Stimulated activated naive CD8-positive, alpha-beta T cell treated with anti-CD3 and anti-CD28 coated beads, Interleukin-15, Interleukin-2, amounts not matched to agents 100 ng/mL and 50 ng/mL, for 24 hours (primary cell): ENCODE results near the gene MLC1.

Source experiments
- H3K27ac Mint-ChIP-seq: one replicate; pipeline ENCODE4 v1.8.0; 2021; ENCODE audit warnings: mild to moderate bottlenecking, mixed read lengths
- H3K27me3 Mint-ChIP-seq: one replicate; pipeline ENCODE4 v1.8.0; 2021; ENCODE audit warnings: mixed read lengths
- H3K36me3 Mint-ChIP-seq: one replicate; pipeline ENCODE4 v1.8.0; 2021; ENCODE audit warnings: low read depth, mixed read lengths
- H3K4me1 Mint-ChIP-seq: one replicate; pipeline ENCODE4 v1.8.0; 2021; ENCODE audit warnings: low read depth, mixed read lengths
- H3K4me3 Mint-ChIP-seq: one replicate; pipeline ENCODE4 v1.8.0; 2021; ENCODE audit warnings: mild to moderate bottlenecking, mixed read lengths
- H3K9me3 Mint-ChIP-seq: one replicate; pipeline ENCODE4 v1.8.0; 2021; ENCODE audit warnings: mixed read lengths

MLC1 gene

GRCh38 chr22:50074056-50074455 lies 11.2 kb downstream of the MLC1 start:
- Mint-ChIP-seq H3K4me1 (no peaks in the 10 kb centered on the region), H3K9me3 (no peaks in the 10 kb centered on the region), H3K27ac (no peak overlapping the region), H3K4me3 (no peak overlapping the region), H3K27me3 (no peaks in the 10 kb centered on the region), H3K36me3 (no peaks in the 10 kb centered on the region)

- no peak overlapping the region for H3K27ac Mint-ChIP-seq
- H3K36me3 Mint-ChIP-seq = no peaks in the 10 kb centered on the region
- H3K27me3 Mint-ChIP-seq = no peaks in the 10 kb centered on the region
- H3K9me3 Mint-ChIP-seq = no peaks in the 10 kb centered on the region
- H3K4me3 Mint-ChIP-seq = no peak overlapping the region
- no peaks in the 10 kb centered on the region for H3K4me1 Mint-ChIP-seq
Observed at GRCh38 chr22:50072714-50073538, 12.3 kb downstream of the MLC1 start.

GRCh38 chr22:50072167-50072555 lies 13.1 kb downstream of the MLC1 start:
- Mint-ChIP-seq H3K4me1 (no peaks in the 10 kb centered on the region), H3K9me3 (no peaks in the 10 kb centered on the region), H3K27ac (no peak overlapping the region), H3K4me3 (no peak overlapping the region), H3K36me3 (no peaks in the 10 kb centered on the region), H3K27me3 (no peaks in the 10 kb centered on the region)

GRCh38 chr22:50071432-50072166 lies 13.6 kb downstream of the MLC1 start:
- Mint-ChIP-seq H3K27ac (no peak overlapping the region), H3K27me3 (no peaks in the 10 kb centered on the region), H3K4me1 (no peaks in the 10 kb centered on the region), H3K9me3 (no peaks in the 10 kb centered on the region), H3K4me3 (no peak overlapping the region), H3K36me3 (no peaks in the 10 kb centered on the region)

GRCh38 chr22:50070366-50070765 lies 14.9 kb downstream of the MLC1 start:
- Mint-ChIP-seq H3K27ac (no peak overlapping the region), H3K4me1 (no peaks in the 10 kb centered on the region), H3K27me3 (no peaks in the 10 kb centered on the region), H3K36me3 (no peaks in the 10 kb centered on the region), H3K4me3 (no peak overlapping the region), H3K9me3 (no peaks in the 10 kb centered on the region)

DNA sequence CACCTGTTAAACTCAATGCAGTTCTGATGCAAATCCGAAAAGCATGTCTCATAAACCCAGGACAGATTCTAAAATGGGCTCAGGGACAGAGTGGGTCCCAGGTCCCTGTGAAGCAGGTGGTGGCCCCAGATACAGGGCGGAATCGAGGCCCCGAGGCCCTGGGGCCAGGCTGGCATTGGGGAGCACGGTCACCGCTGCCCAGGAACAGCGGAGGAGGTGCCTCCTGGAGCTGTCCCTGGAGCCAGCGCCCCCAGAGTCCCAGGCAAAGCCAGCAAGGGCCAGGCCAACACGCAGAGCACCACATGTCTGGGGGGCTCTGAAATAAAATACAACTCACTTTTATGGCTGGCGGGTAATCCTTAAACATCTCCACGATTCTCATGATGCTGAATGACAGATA lies 17.1 kb downstream of the MLC1 start:
- Mint-ChIP-seq H3K4me3 (no peak overlapping the region), H3K4me1 (no peaks in the 10 kb centered on the region), H3K36me3 (no peaks in the 10 kb centered on the region), H3K9me3 (no peaks in the 10 kb centered on the region), H3K27me3 (no peaks in the 10 kb centered on the region), H3K27ac (no peak overlapping the region)

- no peaks in the 10 kb centered on the region for H3K4me1 Mint-ChIP-seq
- H3K36me3 Mint-ChIP-seq = no peaks in the 10 kb centered on the region
- no peaks in the 10 kb centered on the region for H3K9me3 Mint-ChIP-seq
- no peak overlapping the region for H3K27ac Mint-ChIP-seq
- no peak overlapping the region for H3K4me3 Mint-ChIP-seq
- no peaks in the 10 kb centered on the region for H3K27me3 Mint-ChIP-seq
Observed at GRCh38 chr22:50067244-50067643, 18.0 kb downstream of the MLC1 start.

DNA sequence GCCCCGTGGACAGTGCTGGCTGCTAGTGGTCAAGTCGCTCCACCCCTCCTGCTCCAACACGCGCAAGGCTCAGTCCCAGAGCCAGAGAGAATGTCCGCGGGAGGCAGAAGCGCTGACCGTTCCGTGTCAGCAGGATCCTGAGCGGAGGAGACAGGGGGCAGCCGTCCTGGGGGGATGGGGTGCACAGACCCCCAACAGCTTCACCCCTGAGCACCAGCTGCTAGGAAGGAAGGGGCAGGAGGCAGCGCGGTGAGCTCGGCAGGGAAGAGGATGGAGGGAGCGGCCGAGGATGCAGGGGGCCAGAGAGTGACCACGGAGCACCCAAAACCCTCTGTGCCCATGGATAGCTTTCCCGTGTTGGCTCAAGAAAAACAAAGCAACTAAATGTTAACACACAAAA lies 20.8 kb downstream of the MLC1 start:
- Mint-ChIP-seq H3K4me1 (no peaks in the 10 kb centered on the region), H3K27ac (no peak overlapping the region), H3K9me3 (no peaks in the 10 kb centered on the region), H3K36me3 (no peaks in the 10 kb centered on the region), H3K4me3 (no peak overlapping the region), H3K27me3 (peaks cover 5% of the 10 kb centered on the region)

DNA sequence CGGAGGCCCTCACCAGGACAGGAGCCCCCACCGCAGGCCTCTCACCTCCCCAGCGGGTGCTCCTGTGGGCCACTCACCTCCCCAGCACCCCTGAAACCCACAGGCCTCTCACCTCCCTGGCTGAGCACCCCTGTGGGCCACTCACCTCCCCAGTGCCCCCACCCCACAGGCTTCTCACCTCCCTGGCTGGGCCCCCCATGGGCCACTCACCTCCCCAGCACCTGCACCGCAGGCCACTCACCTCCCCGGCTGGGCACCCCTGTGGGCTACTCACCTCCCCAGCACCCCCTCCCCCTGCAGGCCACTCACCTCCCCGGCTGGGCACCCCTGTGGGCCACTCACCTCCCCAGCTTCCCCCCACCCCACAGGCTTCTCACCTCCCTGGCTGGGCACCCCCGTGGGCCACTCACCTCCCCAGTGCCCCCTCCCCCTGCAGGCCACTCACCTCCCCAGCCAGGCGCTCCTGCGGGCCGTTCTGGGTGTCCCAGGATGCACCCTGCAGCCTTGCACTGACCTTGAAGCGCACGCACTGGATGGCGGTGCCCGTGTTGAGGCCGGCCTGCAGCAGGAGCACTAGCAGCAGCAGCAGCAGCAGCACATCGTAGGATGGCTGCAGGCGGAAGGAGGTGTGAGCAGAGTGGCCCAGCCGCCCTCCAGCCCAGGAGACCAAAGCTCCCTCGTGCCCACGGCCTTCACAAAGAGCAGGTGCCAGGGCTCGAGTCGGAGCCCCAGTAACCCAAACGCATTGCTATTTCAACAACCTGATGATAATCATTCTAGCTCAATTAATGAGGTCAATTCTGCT lies 21.4 kb downstream of the MLC1 start:
- H3K9me3 Mint-ChIP-seq = no peaks in the 10 kb centered on the region
- no peak overlapping the region for H3K4me3 Mint-ChIP-seq
- H3K27ac Mint-ChIP-seq = no peak overlapping the region

DNA sequence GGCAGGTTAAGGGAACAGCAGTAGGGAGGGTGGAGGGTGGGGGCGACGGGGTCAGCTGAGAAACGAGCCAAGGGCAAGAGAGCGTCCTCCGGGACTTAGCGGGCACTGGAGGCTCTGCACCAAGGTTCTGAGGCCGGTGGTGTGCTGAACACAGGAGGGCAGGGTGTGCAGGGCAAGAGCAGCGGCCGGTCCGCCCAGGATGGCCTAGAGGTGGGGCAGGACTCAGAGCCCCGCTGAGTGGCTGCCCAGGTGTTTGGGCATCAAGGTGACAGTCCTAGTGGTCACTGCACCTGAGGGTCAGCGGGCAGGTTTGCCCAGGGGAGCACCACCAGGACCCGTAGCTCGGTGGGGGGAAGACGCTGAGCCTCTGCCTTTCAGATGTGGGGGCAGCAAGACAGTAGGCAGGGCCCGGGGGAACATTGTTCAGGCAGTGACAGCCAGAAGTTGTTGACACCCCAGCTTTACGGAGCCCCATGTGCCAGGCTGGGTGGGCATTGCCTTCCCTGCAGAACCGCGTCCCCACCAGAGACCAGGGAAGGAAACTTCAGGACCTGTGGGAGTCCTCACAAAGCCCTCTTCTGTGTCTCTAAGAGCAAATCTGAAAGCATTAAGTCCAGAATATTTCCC lies 22.6 kb downstream of the MLC1 start:
- no peaks in the 10 kb centered on the region for H3K9me3 Mint-ChIP-seq
- no peaks in the 10 kb centered on the region for H3K4me1 Mint-ChIP-seq

More for the DNA sequence above, 21.4 kb downstream of the MLC1 start:
- H3K36me3 Mint-ChIP-seq = no peaks in the 10 kb centered on the region
- no peaks in the 10 kb centered on the region for H3K4me1 Mint-ChIP-seq
- peaks cover 12% of the 10 kb centered on the region for H3K27me3 Mint-ChIP-seq

DNA sequence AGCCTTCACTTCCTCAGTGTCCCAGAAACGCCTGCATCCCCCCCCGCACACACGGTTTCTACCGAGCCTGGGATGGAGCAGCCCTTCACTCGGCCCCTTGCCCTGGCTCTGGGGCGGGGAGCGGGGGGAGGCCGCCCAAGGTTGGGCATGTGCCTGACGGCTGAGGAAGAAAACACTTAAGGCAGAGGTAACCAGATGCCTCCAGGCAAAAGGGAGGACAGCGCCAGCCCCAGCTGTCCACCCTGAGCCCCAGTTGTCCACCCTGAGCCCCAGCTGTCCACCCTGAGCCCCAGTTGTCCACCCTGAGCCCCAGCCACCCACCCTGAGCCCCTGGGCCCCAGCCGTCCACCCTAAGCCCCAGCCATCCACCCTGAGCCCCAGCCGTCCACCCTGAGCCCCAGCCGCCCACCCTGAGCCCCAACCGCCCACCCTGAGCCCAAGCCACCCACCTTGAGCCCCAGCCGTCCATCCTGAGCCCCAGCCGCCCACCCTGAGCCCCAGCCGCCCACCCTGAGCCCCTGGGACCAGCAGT lies 23.3 kb downstream of the MLC1 start:
- Mint-ChIP-seq H3K4me3 (no peak overlapping the region), H3K27me3 (peaks cover 16% of the 10 kb centered on the region), H3K9me3 (no peaks in the 10 kb centered on the region), H3K4me1 (no peaks in the 10 kb centered on the region), H3K36me3 (no peaks in the 10 kb centered on the region), H3K27ac (no peak overlapping the region)

More for the DNA sequence above, 22.6 kb downstream of the MLC1 start:
- Mint-ChIP-seq H3K27ac (no peak overlapping the region), H3K27me3 (peaks cover 15% of the 10 kb centered on the region), H3K36me3 (no peaks in the 10 kb centered on the region), H3K4me3 (no peak overlapping the region)

- H3K4me1 Mint-ChIP-seq = no peaks in the 10 kb centered on the region
- no peak overlapping the region for H3K4me3 Mint-ChIP-seq
- H3K27me3 Mint-ChIP-seq = peaks cover 16% of the 10 kb centered on the region
- H3K27ac Mint-ChIP-seq = no peak overlapping the region
- H3K36me3 Mint-ChIP-seq = no peaks in the 10 kb centered on the region
- H3K9me3 Mint-ChIP-seq = no peaks in the 10 kb centered on the region
Observed at GRCh38 chr22:50061141-50061823, 23.9 kb downstream of the MLC1 start.

DNA sequence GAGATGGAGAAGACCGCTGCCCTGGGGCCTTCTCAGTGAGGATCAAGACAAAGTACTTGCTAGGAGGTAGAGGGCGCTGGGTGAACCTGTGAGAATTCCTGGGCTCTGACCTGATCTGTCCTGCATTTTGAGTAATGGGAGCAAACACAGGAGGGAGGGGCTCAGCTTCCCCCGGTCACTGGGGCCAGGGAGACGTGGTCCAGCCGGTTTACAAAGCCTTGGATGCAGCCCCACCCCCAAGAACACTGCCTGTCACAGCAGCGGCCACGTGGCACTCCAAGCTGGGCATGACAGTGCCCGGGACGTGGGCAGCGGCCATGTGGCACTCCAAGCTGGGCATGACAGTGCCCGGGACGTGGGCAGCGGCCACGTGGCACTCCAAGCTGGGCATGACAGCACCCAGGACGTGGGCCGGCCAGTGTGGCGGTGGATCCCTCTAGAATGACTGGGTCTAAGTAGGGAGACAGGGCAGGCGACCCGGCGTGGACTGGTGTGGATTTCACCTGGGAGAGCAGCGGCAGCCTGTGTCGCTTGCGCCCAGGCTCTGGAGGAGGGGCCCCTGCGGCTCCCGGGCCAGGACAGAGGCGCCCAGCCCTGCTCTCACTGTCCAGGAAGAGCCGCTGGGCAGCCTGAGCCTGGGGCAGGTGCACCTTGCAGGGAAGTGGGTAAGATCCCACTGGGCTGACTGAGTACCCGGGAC lies 24.6 kb downstream of the MLC1 start:
- H3K4me3 Mint-ChIP-seq = no peak overlapping the region
- peaks cover 16% of the 10 kb centered on the region for H3K27me3 Mint-ChIP-seq
- H3K27ac Mint-ChIP-seq = no peak overlapping the region
- no peaks in the 10 kb centered on the region for H3K36me3 Mint-ChIP-seq
- no peaks in the 10 kb centered on the region for H3K4me1 Mint-ChIP-seq
- H3K9me3 Mint-ChIP-seq = no peaks in the 10 kb centered on the region

DNA sequence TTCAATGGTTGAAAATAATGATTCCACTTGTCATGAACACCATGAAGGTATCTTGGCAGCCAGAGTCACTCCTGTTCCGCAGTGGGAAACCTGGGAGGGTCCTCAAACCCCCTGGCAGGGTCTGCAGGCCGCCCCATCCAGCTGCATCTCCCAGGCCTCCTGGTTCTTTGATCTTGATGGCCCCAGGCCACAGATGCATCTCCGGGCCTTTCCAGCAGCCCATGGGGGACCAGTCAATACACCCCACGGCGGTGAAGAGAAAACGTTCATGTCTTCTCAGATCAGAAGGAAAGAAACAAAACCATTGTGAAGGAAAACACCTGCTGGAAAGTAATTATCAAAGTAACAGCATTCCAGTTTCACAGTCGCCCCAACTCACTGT lies 25.4 kb downstream of the MLC1 start:
- Mint-ChIP-seq H3K36me3 (no peaks in the 10 kb centered on the region), H3K27ac (no peak overlapping the region), H3K27me3 (peaks cover 20% of the 10 kb centered on the region), H3K9me3 (no peaks in the 10 kb centered on the region), H3K4me3 (no peak overlapping the region), H3K4me1 (no peaks in the 10 kb centered on the region)
